Hepatic stellate cell (primary cell): ENCODE data around the gene OR2B2.

Source experiments
- DNase-seq: peaks from one replicate; pipeline ENCODE4 v3.0.0; 2011; ENCODE audit warnings: low spot score

OR2B2 gene

DNA sequence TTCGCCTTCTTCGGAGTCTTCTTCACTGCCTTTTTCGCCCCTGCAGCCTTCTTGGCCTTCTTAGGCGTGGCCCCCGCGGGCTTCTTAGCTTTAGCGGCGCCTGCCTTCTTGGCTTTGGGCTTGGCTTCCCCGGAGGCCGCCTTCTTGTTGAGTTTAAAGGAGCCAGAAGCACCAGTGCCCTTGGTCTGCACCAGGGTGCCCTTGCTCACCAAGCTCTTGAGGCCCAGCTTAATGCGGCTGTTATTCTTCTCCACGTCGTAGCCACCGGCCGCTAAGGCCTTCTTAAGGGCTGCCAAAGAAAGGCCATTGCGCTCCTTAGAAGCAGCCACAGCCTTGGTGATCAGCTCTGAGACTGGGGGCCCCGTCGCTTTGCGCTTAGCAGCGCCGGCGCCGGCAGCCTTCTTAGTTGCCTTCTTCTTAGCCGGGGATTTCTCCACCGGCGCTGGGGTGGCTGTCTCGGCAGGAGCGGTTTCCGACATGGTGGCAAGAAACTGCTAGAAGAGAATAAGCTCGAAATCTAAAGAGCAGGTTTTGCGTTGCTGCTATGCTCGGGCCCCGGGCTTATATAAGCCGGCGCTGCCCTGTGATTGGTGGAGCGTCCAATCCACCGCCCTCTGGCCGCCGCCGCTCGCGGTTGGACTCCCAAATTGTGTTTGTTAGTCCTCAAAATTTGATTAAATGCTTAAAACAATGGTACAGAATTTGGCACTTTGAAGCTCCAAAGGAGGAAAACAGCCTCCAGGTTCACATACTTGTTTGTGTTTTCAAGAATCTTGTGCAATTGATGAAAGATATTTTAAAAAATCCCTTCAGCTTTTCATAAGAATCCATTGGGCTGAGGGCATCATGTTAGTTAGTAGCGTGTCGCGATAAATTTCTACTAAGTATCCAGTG lies 44.9 kb downstream of the OR2B2 start:
- DNase-seq, result peak; percentile 78

DNA sequence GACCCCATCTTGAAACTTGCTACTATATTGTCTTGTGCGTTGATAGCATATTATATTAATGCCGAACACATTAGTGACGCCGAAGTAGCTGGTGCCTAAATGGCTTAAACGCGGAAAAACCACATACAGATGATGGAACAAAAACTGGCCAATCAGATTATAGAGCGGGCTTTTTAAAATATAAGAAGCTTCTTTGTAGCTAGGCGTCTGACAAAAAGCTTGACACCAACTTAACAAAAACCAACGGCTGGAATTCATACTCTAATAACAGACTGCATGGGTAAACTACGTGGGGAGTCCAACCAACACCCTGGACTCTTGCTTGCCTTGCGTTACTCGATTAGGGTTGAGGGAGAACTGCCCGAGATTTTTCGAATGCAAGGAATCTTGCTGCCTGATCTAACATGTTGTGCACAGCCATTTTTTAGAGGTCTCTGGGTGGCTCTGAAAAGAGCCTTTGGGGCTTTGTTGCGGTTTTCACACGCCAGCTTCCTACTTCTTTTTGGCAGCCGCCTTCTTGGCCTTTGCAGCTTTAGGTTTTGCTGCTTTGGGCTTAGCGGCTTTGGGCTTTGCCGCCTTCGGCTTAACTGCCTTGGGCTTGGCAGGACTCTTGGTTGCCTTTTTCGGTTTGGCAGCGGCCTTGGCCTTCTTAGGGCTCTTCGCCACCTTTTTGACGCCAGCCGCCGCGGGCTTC lies 45.7 kb downstream of the OR2B2 start:
- DNase-seq, result peak; percentile 84

DNA sequence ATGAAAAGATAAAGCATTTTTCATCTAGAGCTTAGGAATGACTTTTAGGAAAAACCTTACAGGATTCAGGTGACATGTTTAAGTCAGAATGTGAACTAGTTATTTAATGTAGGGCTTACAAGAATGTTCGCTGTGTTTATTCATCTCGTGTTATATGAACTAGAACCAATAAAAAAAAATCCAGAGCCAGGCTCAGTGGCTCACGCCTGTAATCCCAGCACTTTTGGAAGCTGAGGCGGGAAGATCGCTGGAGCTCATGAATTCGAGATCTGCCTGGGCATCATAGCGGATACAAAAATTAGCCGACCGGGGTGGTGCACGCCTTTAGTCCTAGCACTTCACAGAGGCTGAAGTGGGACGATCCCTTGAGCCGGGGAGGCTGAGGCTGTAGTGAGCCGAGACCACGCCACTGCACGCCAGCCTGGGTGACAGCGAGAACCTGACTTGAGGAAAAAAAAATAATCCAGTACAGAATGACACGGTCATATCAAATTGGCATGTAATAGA lies 46.3 kb downstream of the OR2B2 start:
- no peak for DNase-seq

DNA sequence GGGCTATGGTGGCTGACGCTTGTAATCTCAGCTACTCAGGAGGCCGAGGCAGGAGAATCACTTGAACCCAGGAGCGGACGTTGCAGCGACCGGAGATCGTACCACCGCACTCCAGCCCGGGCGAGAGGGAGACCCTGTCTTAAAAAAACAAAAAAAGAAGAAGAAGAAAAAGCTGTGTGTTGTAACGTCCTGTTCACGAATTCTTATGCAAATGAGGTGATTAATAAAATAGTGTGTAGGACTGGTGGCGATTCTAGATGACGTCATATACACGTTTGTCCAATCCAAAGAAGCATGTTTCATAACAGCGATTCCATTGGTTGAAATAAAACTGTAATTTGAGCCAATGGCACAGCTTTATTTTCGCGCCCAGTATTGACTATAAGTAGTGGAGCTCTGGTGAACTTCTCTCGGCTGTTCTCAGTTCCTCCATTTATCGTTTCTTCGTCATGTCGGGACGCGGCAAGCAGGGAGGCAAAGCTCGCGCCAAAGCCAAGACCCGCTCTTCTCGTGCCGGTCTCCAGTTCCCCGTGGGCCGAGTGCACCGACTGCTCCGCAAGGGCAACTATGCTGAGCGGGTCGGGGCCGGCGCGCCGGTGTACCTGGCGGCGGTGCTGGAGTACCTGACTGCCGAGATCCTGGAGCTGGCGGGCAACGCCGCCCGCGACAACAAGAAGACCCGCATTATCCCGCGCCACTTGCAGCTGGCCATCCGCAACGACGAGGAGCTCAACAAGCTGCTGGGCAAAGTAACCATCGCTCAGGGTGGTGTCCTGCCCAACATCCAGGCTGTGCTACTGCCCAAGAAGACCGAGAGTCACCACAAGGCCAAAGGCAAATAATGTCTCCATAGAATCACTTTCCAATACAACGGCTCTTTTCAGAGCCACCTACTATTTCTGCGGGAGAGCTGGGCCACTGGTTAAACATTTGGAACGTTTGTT lies 47.0 kb downstream of the OR2B2 start:
- peak; percentile 97 for DNase-seq

DNA sequence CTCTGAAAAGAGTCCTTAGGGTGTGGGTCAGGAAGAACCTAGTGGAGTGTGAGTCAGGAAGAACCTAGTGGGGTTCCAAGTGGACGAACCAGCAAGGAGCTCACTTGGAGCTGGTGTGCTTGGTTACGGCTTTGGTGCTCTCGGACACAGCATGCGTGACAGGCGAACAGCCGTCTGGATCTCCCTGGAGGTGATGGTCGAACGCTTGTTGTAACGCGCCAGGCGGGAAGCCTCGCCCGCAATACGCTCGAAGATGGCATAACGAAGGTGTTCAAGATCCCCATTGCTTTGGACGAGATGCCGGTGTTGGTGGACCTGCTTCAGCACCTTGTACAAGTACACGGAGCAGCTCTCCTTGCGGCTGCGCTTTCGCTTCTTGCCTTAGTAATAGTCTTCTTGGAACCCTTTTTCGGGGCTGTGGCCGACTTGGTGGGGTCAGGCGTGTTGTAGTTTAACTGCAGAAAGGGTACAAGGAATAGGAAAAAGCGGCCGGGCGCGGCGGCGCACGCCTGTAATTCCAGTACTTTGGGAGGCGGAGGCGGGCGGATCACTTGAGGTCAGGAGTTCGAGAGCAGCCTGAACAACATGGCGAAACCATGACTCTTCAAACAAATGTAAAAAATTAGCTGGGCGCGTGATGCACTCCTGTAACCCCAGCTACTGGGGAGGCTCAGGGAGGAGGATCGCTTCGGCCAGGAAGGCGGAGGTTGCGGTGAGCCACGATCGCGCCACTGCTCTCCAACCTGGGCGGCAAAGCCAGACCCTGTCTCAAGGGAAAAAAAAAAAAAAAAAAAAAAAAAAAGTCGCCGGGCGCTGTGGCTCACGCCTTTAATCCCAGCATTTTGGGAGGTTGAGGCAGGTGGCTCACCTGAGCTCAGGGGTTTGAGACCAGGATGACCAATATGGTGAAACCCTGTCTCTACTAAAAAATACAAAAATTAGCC lies 48.0 kb downstream of the OR2B2 start:
- DNase-seq, result no peak

DNA sequence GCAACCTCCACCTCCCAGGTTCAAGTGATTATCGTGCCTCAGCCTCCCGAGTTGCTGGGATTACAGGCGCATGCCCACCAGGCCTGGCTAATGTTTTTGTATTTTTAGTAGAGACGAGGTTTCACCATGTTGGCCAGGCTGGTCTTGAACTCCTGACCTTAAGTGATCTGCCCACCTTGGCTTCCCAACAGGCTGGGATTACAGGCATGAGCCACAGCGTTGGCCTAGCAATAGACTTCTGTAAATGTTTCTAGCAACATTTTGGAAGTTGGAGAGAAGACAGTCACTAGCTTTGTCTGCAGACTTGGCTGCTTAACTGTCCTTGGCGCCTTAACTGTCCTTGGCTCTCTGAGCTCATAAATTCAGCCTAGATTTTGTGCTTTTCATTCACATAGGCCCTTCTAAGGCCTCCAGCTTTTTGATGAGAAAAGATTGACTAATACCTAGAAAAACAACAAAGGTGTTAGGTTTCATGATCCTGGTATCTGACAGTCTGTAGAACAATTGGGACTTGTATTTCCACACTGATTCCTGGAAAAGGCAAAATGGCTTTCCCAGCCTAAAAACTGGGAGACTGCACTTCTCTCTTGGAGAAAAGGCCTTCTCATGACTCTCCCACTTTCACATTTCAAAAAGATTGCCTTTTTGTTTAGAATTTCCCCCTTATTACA lies 49.7 kb downstream of the OR2B2 start:
- DNase-seq, result no peak

DNA sequence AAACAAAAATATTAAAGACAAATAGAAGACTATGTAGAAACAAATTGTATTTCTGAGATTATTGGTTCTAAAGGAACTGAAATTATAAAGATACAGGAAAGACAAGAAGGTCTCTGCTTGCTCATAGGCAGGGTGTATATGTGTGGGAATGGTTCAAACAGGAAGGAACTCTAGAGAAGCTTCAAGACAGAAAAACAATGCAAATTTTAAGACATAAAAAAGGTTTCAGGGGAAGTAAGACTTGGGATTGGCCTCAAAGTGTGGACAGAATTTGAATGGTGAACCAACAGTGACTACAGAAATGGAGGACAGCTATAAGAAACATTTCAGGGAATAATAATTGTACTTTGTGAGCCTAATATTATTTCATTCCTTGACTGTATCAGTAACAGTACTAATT lies 50.3 kb downstream of the OR2B2 start:
- DNase-seq, result no peak

DNA sequence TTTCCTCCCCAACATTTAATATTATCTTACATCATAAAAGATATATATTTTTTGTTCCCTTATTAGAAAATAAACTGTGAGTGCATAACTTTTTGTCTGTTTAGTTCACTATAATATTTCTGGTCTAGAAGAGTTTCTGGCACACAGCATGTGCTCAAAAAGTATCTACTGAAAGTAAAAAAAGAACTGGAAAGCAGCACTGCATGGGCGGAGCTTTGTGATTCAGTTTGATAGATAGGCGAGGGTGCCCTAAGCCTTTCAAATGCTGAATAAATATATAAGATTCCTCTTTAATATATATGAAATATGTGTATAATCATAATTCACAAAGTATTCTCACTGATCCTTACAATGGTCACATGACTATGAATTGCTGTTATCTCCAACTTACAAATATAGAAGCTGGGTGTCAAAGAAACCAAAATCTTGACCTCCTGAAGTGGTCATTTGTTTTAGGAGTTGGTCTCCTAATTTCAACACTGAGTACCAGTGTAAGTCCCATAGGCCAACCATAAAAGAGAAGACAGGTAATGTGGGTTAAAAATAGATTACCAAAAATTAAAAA lies 50.8 kb downstream of the OR2B2 start:
- no peak for DNase-seq
